Neural cell (in vitro differentiated cells): ENCODE data around the gene RNF34. TPM values are rescaled to one million over a fixed set of nuclear protein-coding genes. Genes with fewer than 3 reads are reported as not detected.

Experiments used
- H2AFZ ChIP-seq: fragments of 200-600, 300-800 bp; sonication (generic), shearing (Covaris generic); 2 replicates; pipeline ENCODE4 v1.6.0; 2014; ENCODE audit warnings: low read depth, mild to moderate bottlenecking, antibody characterized with exemption, low read length, moderate library complexity
- H3F3A ChIP-seq: fragments of 200-600 bp; shearing (Covaris generic); 2 replicates; pipeline ENCODE4 v1.6.1; 2016; ENCODE audit warnings: mild to moderate bottlenecking, moderate library complexity, mixed read lengths, antibody characterized with exemption, low read length; ENCODE audit not compliant: insufficient read depth, poor library complexity, severe bottlenecking
- H3K27ac ChIP-seq: fragments of 200-600, 300-800 bp; sonication (generic), shearing (Covaris generic); 2 replicates; pipeline ENCODE4 v1.5.1; 2014; ENCODE audit warnings: mild to moderate bottlenecking, low read length, moderate library complexity
- H3K27me3 ChIP-seq: fragments of 300-800, 200-600 bp; sonication (generic), shearing (Covaris generic); 2 replicates; pipeline ENCODE4 v1.6.0; 2014; ENCODE audit warnings: mild to moderate bottlenecking, low read depth, low read length, moderate library complexity; ENCODE audit not compliant: insufficient read depth
- H3K36me3 ChIP-seq: fragments of 300-800, 200-600 bp; sonication (generic), shearing (Covaris generic); 2 replicates; pipeline ENCODE4 v1.5.1; 2014; ENCODE audit warnings: mild to moderate bottlenecking, antibody characterized with exemption, low read length, moderate library complexity; ENCODE audit not compliant: insufficient read depth
- H3K4me2 ChIP-seq: fragments of 300-800, 200-600 bp; sonication (generic), shearing (Covaris generic); 2 replicates; pipeline ENCODE4 v1.6.0; 2014; ENCODE audit warnings: mild to moderate bottlenecking, low read length
- H3K4me3 ChIP-seq: fragments of 300-800, 200-600 bp; sonication (generic), shearing (Covaris generic); 2 replicates; pipeline ENCODE4 v1.5.1; 2014; ENCODE audit warnings: mild to moderate bottlenecking, low read length, moderate library complexity
- H3K79me2 ChIP-seq: fragments of 200-600 bp; shearing (Covaris generic); replicated peaks from 2 replicates; pipeline ENCODE4 v1.6.0; 2014; ENCODE audit warnings: mild to moderate bottlenecking, low read length, moderate library complexity; ENCODE audit not compliant: insufficient read depth
- H3K9ac ChIP-seq: fragments of 300-800, 200-600 bp; sonication (generic), shearing (Covaris generic); 2 replicates; pipeline ENCODE4 v1.6.1; 2016; ENCODE audit warnings: mild to moderate bottlenecking, low read length, mixed read lengths
- H3K9me2 ChIP-seq: fragments of 200-600 bp; shearing (Covaris generic); 2 replicates; pipeline ENCODE4 v1.6.1; 2016; ENCODE audit warnings: mild to moderate bottlenecking, low read length, mixed read lengths; ENCODE audit not compliant: insufficient read depth
- H3K9me3 ChIP-seq: fragments of 200-600, 300-800 bp; sonication (generic), shearing (Covaris generic); 2 replicates; pipeline ENCODE4 v1.6.1; 2016; ENCODE audit warnings: mild to moderate bottlenecking, mixed run types, low read length, moderate library complexity, mixed read lengths
- H4K20me1 ChIP-seq: fragments of 200-600 bp; shearing (Covaris generic); 2 replicates; pipeline ENCODE4 v1.6.1; 2016; ENCODE audit warnings: mild to moderate bottlenecking, mixed run types; ENCODE audit not compliant: insufficient read depth
- EP300 ChIP-seq: fragments of 450-650 bp; conservative IDR thresholded peaks from 2 replicates; pipeline ENCODE4 v1.6.1; 2014; ENCODE audit warnings: antibody characterized with exemption, mild to moderate bottlenecking, moderate library complexity; ENCODE audit not compliant: poor library complexity, severe bottlenecking
- EZH2 ChIP-seq: fragments of 200-600, 300-800 bp; shearing (Covaris generic), sonication (generic); IDR thresholded peaks from 2 replicates; pipeline ENCODE4 v1.6.1; 2014; ENCODE audit warnings: antibody characterized with exemption, low read length, borderline replicate concordance, mild to moderate bottlenecking; ENCODE audit not compliant: insufficient read depth, poor library complexity, severe bottlenecking
- MXI1 ChIP-seq: fragments of 450-650 bp; conservative IDR thresholded peaks from 2 replicates; pipeline ENCODE4 v1.6.1; 2014; ENCODE audit warnings: antibody characterized with exemption, mild to moderate bottlenecking; ENCODE audit not compliant: poor library complexity, severe bottlenecking
- POLR2AphosphoS5 ChIP-seq: IDR thresholded peaks from 2 replicates; pipeline ENCODE4 v1.6.1; 2012
- RAD21 ChIP-seq: fragments of 450-650 bp; conservative IDR thresholded peaks from 2 replicates; pipeline ENCODE4 v1.6.1; 2014; ENCODE audit warnings: antibody characterized with exemption, mild to moderate bottlenecking, moderate library complexity
- SMC3 ChIP-seq: fragments of 450-650 bp; conservative IDR thresholded peaks from 2 replicates; pipeline ENCODE4 v1.6.1; 2014; ENCODE audit warnings: antibody characterized with exemption, mild to moderate bottlenecking, moderate library complexity; ENCODE audit not compliant: poor library complexity
- TAF1 ChIP-seq: IDR thresholded peaks from 2 replicates; pipeline ENCODE4 v1.6.1; 2012; ENCODE audit warnings: low read depth
- polyA plus RNA-seq: library from polyadenylated mRNA; depleted of rRNA; stranded (reverse); fragments of >200 nt; gene quantifications from 2 replicates; pipeline ENCODE4 v1.2.3, GENCODE V29; 2014
- TF ChIP-seq, protein P1 (sequence below): fragments of 450-650 bp; IDR thresholded peaks from 2 replicates; pipeline ENCODE4 v1.5.1; 2014; ENCODE audit warnings: antibody characterized with exemption, mild to moderate bottlenecking, moderate library complexity; ENCODE audit not compliant: poor library complexity, severe bottlenecking
- TF ChIP-seq, protein P2 (sequence below): IDR thresholded peaks from 2 replicates; pipeline ENCODE4 v1.6.1; 2012; ENCODE audit warnings: borderline replicate concordance

Gene RNF34
- polyA plus RNA-seq, 1 donor from 2014 or later: 68.8 TPM

DNA sequence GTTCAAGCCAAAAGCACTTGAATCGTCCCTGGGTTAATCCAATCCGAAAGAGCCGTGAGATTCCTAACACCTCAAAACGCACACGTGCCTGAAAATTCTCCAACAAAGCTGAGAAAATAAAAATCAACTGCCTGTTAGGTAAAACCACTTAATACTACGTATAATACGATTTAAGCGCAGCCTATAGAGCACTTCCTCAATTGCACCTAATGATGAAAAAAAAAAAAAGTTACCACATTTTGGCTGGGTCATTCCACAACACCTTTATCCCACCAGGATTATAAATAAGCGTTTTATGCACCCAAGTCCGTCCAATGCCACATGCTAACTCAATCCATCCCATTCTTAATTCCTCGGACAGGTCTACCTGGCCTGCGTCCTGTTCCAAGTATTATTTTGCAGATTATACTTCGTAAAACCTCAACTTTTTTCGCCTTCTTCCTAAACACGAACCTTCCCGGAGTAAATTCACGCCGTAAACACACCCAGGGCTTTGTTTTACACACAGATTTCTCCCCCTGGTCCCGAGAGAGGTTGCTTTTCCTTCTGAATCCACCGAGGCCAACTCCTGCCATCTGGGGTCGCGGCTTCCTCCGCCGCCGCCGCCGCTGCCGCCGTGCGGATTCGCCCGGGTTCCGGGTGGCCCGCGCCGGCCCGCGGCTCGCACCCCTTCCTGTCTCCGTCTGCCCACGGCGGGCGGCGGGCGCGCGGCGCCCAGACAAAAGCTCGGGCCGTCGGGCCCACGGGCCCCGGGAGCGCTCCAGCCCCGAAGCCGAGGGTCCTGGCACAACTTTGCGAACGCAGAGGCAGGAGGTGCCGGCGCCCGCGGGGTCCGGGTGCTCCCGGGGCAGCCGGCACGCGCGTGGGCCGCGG is 66.2 kb downstream of the RNF34 start:
- H3F3A ChIP-seq: peaks cover 7% of the 10 kb centered on the region
- peak overlapping the region; percentile 66 for H3K4me2 ChIP-seq
- H3K27me3 ChIP-seq: no peaks in the 10 kb centered on the region
- H3K9me3 ChIP-seq: no peaks in the 10 kb centered on the region
- no peaks in the 10 kb centered on the region for H3K36me3 ChIP-seq
- H3K9ac ChIP-seq: peak overlapping the region; percentile 62
- H3K79me2 ChIP-seq: peaks cover 30% of the 10 kb centered on the region
- TF ChIP-seq RAD21: no peak
- peak; percentile 11 for TF ChIP-seq MXI1
- peak overlapping the region; percentile 65 for H3K4me3 ChIP-seq
- H4K20me1 ChIP-seq: no peaks in the 10 kb centered on the region
- no peaks in the 10 kb centered on the region for H3K9me2 ChIP-seq
- no peak overlapping the region for H2AFZ ChIP-seq
- H3K27ac ChIP-seq: no peak overlapping the region

DNA sequence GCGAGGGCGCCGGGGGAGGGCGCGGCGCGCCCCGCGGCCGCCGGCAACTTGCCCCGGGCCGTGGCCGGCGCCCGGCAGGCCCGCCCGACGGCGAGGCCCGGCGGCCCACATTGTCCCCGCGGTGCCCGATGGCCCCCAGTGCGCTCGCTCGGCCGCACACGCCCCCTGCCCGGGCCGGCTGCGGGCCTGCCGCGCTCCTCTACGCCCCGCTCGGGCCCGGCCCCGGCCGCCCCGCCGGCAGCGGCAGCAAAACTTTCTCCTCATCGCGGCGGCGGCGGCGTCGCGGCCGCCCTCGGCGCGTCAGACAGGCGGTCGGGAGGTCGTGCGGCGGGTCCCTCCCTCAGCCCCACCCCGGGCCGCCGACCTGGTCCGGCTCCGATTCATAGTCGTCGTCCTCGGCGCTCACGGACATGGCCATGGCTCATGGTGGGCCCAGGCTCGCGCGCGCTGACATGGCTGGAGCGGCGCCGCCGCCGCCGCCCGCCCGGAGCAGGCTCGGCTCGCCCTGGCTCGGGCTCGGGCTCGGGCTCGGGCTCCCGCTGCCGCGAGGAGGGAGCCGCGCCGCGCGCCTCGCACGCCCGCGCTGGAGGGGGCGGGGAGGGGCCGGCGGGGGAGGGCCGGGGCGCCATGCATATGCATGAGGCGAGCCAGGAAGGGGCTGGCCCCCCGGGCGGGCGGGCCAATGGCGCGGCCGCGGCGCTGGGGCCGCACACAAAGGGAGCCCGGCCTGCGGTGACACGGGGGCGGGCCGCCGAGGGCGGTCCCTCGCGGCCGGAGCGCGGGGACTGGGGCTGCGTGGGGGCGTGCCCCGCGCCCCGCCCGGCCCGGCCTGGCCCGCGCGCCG is 67.1 kb downstream of the RNF34 start:
- TF ChIP-seq, protein P1, sequence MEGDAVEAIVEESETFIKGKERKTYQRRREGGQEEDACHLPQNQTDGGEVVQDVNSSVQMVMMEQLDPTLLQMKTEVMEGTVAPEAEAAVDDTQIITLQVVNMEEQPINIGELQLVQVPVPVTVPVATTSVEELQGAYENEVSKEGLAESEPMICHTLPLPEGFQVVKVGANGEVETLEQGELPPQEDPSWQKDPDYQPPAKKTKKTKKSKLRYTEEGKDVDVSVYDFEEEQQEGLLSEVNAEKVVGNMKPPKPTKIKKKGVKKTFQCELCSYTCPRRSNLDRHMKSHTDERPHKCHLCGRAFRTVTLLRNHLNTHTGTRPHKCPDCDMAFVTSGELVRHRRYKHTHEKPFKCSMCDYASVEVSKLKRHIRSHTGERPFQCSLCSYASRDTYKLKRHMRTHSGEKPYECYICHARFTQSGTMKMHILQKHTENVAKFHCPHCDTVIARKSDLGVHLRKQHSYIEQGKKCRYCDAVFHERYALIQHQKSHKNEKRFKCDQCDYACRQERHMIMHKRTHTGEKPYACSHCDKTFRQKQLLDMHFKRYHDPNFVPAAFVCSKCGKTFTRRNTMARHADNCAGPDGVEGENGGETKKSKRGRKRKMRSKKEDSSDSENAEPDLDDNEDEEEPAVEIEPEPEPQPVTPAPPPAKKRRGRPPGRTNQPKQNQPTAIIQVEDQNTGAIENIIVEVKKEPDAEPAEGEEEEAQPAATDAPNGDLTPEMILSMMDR: no peak
- TF ChIP-seq SMC3 (no peak), POLR2AphosphoS5 (peak; percentile 32), MXI1 (no peak), RAD21 (no peak)
- no peaks in the 10 kb centered on the region for H3K36me3 ChIP-seq
- peaks cover 7% of the 10 kb centered on the region for H3F3A ChIP-seq
- no peak overlapping the region for H2AFZ ChIP-seq
- no peaks in the 10 kb centered on the region for H3K27me3 ChIP-seq
- H3K27ac ChIP-seq: peak overlapping the region; percentile 65
- peaks cover 21% of the 10 kb centered on the region for H3K79me2 ChIP-seq
- H3K4me3 ChIP-seq: peak overlapping the region; percentile 73
- no peaks in the 10 kb centered on the region for H3K9me3 ChIP-seq
- no peak overlapping the region for H3K4me2 ChIP-seq
- peak overlapping the region; percentile 79 for H3K9ac ChIP-seq
- no peaks in the 10 kb centered on the region for H3K9me2 ChIP-seq
- no peaks in the 10 kb centered on the region for H4K20me1 ChIP-seq

DNA sequence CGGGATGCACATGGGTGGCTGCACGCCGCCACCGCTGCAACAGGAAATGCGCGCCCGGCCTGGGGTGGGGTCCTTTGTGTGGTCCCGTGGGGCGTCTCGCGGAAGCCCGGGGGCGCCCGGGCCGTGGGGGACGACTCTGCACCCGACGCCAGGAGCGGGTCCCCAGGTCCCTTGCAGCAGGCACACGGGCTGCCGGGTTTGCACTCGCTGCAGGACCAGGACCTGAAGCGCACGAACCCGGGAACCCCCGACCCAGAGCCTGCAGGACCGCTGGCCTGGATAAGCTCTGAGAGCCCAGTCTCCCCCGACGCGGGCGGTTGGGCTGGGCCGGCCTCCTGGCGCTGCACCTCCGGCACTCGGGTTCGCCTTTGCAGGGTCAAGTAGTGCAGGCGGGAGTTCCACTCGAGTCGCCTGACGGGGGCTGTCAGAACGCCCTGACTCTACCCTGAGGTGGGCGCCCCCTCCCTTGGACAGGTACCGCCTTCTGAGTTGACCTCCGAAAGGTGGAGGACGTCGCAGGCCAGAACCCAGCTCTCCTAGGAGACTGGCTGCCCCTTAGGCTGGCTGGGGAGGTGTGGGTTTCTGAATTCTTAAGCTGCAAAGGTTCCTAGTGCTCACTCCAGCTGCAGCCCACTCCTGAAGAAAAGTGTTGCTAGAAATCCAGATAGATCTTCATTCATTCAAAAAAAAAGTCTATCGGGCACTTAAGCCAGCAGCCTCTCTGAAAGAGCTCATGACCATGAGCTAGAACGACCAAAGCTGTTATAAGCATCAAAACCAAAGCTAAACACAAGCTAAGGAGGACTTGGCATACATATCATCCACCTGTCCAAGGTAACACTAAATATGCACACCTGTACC is 68.0 kb downstream of the RNF34 start:
- peaks cover 19% of the 10 kb centered on the region for H3K79me2 ChIP-seq
- peaks cover 7% of the 10 kb centered on the region for H3F3A ChIP-seq
- peak overlapping the region; percentile 79 for H3K9ac ChIP-seq
- TF ChIP-seq, protein P1: no peak
- TF ChIP-seq TAF1 (no peak), POLR2AphosphoS5 (no peak), RAD21 (no peak), EZH2 (no peak), SMC3 (no peak), MXI1 (peak; percentile 89), EP300 (peak; percentile 40)
- TF ChIP-seq, protein P2, sequence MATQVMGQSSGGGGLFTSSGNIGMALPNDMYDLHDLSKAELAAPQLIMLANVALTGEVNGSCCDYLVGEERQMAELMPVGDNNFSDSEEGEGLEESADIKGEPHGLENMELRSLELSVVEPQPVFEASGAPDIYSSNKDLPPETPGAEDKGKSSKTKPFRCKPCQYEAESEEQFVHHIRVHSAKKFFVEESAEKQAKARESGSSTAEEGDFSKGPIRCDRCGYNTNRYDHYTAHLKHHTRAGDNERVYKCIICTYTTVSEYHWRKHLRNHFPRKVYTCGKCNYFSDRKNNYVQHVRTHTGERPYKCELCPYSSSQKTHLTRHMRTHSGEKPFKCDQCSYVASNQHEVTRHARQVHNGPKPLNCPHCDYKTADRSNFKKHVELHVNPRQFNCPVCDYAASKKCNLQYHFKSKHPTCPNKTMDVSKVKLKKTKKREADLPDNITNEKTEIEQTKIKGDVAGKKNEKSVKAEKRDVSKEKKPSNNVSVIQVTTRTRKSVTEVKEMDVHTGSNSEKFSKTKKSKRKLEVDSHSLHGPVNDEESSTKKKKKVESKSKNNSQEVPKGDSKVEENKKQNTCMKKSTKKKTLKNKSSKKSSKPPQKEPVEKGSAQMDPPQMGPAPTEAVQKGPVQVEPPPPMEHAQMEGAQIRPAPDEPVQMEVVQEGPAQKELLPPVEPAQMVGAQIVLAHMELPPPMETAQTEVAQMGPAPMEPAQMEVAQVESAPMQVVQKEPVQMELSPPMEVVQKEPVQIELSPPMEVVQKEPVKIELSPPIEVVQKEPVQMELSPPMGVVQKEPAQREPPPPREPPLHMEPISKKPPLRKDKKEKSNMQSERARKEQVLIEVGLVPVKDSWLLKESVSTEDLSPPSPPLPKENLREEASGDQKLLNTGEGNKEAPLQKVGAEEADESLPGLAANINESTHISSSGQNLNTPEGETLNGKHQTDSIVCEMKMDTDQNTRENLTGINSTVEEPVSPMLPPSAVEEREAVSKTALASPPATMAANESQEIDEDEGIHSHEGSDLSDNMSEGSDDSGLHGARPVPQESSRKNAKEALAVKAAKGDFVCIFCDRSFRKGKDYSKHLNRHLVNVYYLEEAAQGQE: no peak
- H4K20me1 ChIP-seq: no peaks in the 10 kb centered on the region
- peak overlapping the region; percentile 65 for H3K27ac ChIP-seq
- peak overlapping the region; percentile 73 for H3K4me3 ChIP-seq
- H2AFZ ChIP-seq: peak overlapping the region; percentile 60
- H3K36me3 ChIP-seq: no peaks in the 10 kb centered on the region
- H3K27me3 ChIP-seq: no peaks in the 10 kb centered on the region
- H3K4me2 ChIP-seq: peak overlapping the region; percentile 48
- no peaks in the 10 kb centered on the region for H3K9me2 ChIP-seq
- no peaks in the 10 kb centered on the region for H3K9me3 ChIP-seq
